ENCODE measurements around the gene NLK.

DNA sequence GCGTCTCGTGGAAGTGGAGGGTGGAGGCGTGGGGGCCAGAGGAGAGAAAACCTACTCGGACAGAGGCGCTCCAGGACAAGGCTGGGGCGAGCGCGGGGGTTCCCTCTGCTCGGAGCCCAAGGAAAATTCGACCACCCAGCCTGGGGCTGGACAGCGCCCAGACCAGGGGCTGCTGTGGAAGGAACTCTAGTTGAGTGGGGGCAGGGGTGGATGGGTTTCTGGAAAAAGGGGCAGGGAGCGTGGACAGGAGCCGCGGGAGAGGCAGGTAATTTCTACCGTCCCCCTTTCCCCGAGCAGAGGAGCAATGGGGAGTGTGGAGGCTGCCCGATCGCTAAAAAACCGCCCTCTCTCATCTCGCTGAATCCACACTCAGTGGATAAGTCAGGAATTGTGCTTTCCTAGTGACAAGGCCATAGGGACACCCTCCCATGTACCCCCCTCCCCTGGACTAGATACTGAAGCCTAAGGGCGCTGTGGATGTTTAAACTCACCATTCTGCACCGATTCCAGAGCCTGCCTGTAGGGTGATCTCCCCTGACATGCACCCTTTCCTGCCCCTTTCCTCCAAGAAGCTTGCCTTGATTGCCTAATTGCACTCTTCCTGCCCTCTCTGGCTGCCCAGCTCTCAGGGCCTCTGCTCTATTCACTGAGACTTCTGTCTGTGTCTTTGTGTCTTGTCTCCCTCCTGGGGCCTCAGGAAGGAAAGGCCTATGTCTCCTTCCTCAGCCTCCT is 185.8 kb downstream of the NLK start:
- TF ChIP-seq, protein P1, sequence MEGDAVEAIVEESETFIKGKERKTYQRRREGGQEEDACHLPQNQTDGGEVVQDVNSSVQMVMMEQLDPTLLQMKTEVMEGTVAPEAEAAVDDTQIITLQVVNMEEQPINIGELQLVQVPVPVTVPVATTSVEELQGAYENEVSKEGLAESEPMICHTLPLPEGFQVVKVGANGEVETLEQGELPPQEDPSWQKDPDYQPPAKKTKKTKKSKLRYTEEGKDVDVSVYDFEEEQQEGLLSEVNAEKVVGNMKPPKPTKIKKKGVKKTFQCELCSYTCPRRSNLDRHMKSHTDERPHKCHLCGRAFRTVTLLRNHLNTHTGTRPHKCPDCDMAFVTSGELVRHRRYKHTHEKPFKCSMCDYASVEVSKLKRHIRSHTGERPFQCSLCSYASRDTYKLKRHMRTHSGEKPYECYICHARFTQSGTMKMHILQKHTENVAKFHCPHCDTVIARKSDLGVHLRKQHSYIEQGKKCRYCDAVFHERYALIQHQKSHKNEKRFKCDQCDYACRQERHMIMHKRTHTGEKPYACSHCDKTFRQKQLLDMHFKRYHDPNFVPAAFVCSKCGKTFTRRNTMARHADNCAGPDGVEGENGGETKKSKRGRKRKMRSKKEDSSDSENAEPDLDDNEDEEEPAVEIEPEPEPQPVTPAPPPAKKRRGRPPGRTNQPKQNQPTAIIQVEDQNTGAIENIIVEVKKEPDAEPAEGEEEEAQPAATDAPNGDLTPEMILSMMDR (IDR thresholded peaks at IDR 0.05) = no peak
- TF ChIP-seq EZH2 (IDR thresholded peaks at IDR 0.05; ENCODE audit: borderline replicate concordance, insufficient read depth, low read depth, low read length, poor library complexity, severe bottlenecking) = no peak

All from B cell (primary cell).